GM12872 (cell line): ENCODE results near the gene TRIM25.

ENCODE experiments used
- CTCF ChIP-seq: IDR thresholded peaks from 3 replicates; pipeline ENCODE4 v1.5.1; 2011; ENCODE audit warnings: low read depth, mild to moderate bottlenecking, low read length, moderate library complexity; ENCODE audit not compliant: insufficient read depth

TRIM25 gene

DNA sequence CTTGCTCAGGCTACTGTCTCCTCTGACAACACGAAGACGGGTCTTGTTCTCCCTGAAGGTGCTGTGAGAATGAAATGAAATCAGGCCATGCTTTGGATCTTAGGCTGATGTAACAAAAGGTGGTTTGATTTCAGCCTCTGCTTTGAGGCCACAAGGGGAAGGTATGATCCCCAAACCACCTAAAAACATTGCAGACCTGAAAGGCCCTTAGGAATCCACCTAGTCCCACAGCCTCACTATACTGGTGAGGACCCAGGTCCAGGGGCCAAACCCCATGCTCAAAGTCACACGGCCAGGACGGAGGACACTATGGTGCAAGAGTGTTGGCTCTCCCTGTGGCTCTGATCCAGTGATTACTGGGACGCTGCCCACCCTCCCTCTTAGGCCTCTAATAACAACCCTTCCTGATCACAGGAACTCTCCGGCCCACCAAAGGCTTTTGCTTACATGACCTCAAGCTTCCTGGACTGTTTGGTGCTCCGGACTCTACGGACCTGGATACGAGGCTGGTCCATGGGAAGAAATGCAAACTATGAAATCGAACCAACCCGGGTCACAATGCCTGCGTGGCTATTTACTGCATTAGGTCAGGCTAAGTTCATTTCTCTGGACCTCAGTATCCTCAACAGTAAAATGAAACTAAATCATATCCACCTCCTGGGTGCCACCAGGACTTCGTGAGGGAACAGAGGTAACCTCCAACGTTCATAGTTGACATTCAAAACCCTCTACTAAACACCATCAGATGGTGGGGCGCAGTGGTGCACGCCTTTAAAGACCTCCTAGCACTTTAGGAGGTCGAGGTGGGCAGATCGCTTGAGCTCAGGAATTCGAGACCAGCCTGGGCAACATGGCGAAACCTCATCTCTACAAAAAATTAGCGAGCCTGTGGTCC, 1.5 kb downstream of the TRIM25 start:
- no peak for TF ChIP-seq CTCF

DNA sequence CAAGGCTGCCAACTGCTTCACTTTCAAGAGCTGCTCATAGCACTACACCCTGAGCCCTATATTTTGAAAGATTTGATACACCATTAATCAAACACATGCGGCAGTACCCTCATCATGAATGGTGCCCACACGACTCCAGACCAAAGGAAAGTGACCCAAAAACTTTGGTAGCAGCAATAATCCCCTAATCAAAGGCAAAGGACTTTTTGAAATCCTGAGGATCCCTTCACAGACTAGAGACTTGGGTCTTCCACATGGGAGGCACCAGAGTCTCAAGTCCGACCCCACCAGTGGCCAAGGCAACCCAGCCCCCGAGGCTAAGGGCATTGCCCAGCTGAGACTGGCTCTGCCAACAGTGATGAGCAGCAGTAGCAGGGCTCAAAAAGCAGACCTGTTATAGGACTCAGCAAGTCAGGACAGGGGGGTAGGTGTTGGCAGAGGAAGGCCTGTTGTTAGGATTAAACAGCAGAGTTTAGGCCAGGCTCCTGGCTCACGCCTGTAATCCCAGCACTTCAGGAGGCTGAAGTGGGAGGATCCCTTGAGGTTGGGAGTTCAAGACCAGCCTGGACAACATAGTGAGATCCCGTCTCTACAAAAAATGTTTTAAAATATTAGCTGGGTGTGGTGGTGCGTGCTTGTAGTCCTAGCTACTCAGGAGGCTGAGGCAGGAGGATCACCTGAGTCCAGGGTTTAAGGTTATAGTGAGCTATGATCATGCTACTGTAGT, 3.2 kb downstream of the TRIM25 start:
- no peak for TF ChIP-seq CTCF

DNA sequence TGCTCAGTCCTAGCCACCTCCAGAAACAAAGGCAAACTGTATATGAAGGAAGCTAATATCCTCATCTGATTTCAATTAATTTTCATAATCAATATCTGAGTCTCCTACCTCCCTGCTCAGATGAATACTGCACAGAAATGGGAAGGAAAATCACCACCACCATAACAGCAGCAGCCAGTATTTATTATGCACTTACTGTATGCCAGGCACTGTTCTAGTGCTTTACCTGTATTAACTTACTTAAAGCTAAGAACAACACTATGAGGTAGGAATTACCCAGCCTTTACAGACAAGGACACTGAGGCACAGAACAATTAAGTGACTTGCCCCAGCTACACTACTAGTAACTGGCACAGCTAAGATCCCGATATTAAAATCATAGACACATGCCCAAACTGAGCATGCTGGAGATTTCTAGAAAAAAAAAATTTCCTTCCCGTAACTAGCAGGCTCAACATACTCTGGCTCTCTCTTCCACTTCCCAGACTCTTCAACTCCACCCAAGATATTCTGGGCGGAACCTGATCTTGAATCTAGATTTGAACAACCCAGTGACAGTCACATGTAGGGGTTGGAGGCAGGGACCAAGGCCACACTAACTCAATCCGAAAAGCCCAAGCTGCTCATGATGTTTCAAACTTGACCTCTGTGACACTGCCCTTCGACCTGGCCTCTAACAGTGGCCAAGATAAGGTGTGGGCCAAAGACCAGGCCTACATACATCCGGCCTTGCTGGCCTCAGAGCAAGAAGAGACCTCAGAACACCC, 3.9 kb downstream of the TRIM25 start:
- no peak for TF ChIP-seq CTCF

DNA sequence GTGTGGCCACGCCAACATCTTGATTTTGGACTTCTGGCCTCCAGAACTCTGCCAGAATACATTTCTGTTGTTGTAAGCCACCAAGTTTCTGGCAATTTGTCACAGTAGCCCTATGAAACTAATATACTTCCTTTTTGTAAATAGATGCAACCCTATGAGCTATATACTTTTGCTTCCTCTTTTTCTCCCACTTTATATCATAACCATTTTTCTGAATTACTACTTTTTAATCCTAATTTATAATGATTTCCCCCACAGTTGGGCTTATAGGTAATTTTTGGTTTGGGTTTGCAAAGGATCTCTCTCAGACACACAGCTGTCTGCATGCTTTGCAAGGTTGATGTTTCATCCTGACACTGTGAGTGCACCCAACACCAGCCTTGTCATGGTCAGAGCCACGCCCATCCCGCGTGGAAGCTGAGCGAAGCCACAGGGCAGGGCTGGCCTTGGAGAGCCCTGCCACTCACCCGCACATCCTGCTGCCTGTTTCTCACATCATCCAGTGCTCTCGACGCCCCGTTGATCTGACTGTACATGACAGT, 5.8 kb downstream of the TRIM25 start:
- no peak for TF ChIP-seq CTCF

GRCh38 chr17:56903560-56903959, 10.3 kb downstream of the TRIM25 start:
- no peak for TF ChIP-seq CTCF

GRCh38 chr17:56902348-56902747, 11.5 kb downstream of the TRIM25 start:
- TF ChIP-seq CTCF: no peak

GRCh38 chr17:56899403-56899802, 14.4 kb downstream of the TRIM25 start:
- TF ChIP-seq CTCF: no peak
